DMS79 treated with DMSO at 0.1 percent for 48 hours (cell line): Measurements from ENCODE around the gene COPE.

Experiments
- DNase-seq: peaks from one replicate; lab custom pipeline; 2025; lab: John Stamatoyannopoulos, UW

Gene COPE

GRCh38 chr19:18895038-18895823 is 24.0 kb downstream of the COPE start:
- peak; percentile 52 for DNase-seq

GRCh38 chr19:18894254-18895037 is 24.7 kb downstream of the COPE start:
- DNase-seq, result peak; percentile 77

- DNase-seq, result no peak
These were observed 25.5 kb downstream of the COPE start for GRCh38 chr19:18893587-18894253.

- no peak for DNase-seq
These were observed 29.0 kb downstream of the COPE start for GRCh38 chr19:18889949-18890745.

GRCh38 chr19:18886972-18887371 is 32.2 kb downstream of the COPE start:
- no peak for DNase-seq

- DNase-seq, result no peak
These were observed 35.5 kb downstream of the COPE start for GRCh38 chr19:18883526-18884304.

GRCh38 chr19:18881491-18881890 is 37.7 kb downstream of the COPE start:
- no peak for DNase-seq

GRCh38 chr19:18879579-18880373 is 39.4 kb downstream of the COPE start:
- DNase-seq, result no peak

- no peak for DNase-seq
These were observed 40.2 kb downstream of the COPE start for GRCh38 chr19:18878858-18879578.

GRCh38 chr19:18878058-18878797 is 41.0 kb downstream of the COPE start:
- no peak for DNase-seq

GRCh38 chr19:18876865-18877264 is 42.3 kb downstream of the COPE start:
- DNase-seq, result no peak

GRCh38 chr19:18875726-18876125 is 43.5 kb downstream of the COPE start:
- no peak for DNase-seq

- DNase-seq, result no peak
These were observed 47.6 kb downstream of the COPE start for GRCh38 chr19:18871543-18871942.

GRCh38 chr19:18870531-18871172 is 48.5 kb downstream of the COPE start:
- DNase-seq, result no peak

- no peak for DNase-seq
These were observed 49.2 kb downstream of the COPE start for GRCh38 chr19:18869781-18870530.

- no peak for DNase-seq
These were observed 50.1 kb downstream of the COPE start for GRCh38 chr19:18869023-18869618.

GRCh38 chr19:18868380-18869022 is 50.7 kb downstream of the COPE start:
- no peak for DNase-seq
